ENCODE measurements around the gene CACNA1A.
A peak's percentile ranks its signal among the peaks of the same experiment; 100 is the strongest.
"Not testable (repeated sequence)": the region's sequence is repeated elsewhere in the genome, so short reads cannot be mapped to it uniquely, and the experiment has no call there.

CACNA1A gene

GRCh38 chr19:13277104-13277809 lies 229.0 kb downstream of the CACNA1A start:
- peak; percentile 49 for DNase-seq (ENCODE audit: low read depth)

- DNase-seq (ENCODE audit: low read depth): no peak
Observed at GRCh38 chr19:13275016-13275722, 231.1 kb downstream of the CACNA1A start.

- DNase-seq (ENCODE audit: low read depth): no peak
Observed at GRCh38 chr19:13270514-13271105, 235.7 kb downstream of the CACNA1A start.

- no peak for DNase-seq (ENCODE audit: low read depth)
Observed at GRCh38 chr19:13269348-13269747, 236.9 kb downstream of the CACNA1A start.

- DNase-seq (ENCODE audit: low read depth): no peak
Observed at GRCh38 chr19:13267889-13268288, 238.4 kb downstream of the CACNA1A start.

GRCh38 chr19:13267131-13267530 lies 239.1 kb downstream of the CACNA1A start:
- no peak for DNase-seq (ENCODE audit: low read depth)

- DNase-seq (ENCODE audit: low read depth): no peak
Observed at GRCh38 chr19:13262450-13262849, 243.8 kb downstream of the CACNA1A start.

- DNase-seq (ENCODE audit: low read depth): no peak
Observed at GRCh38 chr19:13260883-13261653, 245.2 kb downstream of the CACNA1A start.

- no peak for DNase-seq (ENCODE audit: low read depth)
Observed at GRCh38 chr19:13256918-13257317, 249.4 kb downstream of the CACNA1A start.

GRCh38 chr19:13256398-13256797 lies 249.9 kb downstream of the CACNA1A start:
- DNase-seq (ENCODE audit: low read depth): not testable (repeated sequence)

GRCh38 chr19:13255719-13256059 lies 250.6 kb downstream of the CACNA1A start:
- no peak for DNase-seq (ENCODE audit: low read depth)

GRCh38 chr19:13255041-13255718 lies 251.1 kb downstream of the CACNA1A start:
- DNase-seq (ENCODE audit: low read depth): no peak

- no peak for DNase-seq (ENCODE audit: low read depth)
Observed at GRCh38 chr19:13252569-13253335, 253.5 kb downstream of the CACNA1A start.

- DNase-seq (ENCODE audit: low read depth): no peak
Observed at GRCh38 chr19:13244920-13245319, 261.4 kb downstream of the CACNA1A start.

GRCh38 chr19:13241231-13242104 lies 264.8 kb downstream of the CACNA1A start:
- DNase-seq (ENCODE audit: low read depth): no peak

GRCh38 chr19:13240312-13241022 lies 265.8 kb downstream of the CACNA1A start:
- no peak for DNase-seq (ENCODE audit: low read depth)

- no peak for DNase-seq (ENCODE audit: low read depth)
Observed at GRCh38 chr19:13238891-13239534, 267.3 kb downstream of the CACNA1A start.

GRCh38 chr19:13234518-13234917 lies 271.8 kb downstream of the CACNA1A start:
- peak; percentile 46 for DNase-seq (ENCODE audit: low read depth)

GRCh38 chr19:13231663-13232062 lies 274.6 kb downstream of the CACNA1A start:
- DNase-seq (ENCODE audit: low read depth): no peak
